Smooth muscle cell (in vitro differentiated cells): ENCODE results near the gene GNA14. TPM values are rescaled to one million over a fixed set of nuclear protein-coding genes. Genes with fewer than 3 reads are reported as not detected.

ENCODE experiments used
- DNase-seq: peaks from one replicate; lab custom pipeline; 2025; ENCODE audit not compliant: unreplicated experiment; lab: John Stamatoyannopoulos, UW
- H2AFZ ChIP-seq: fragments of 200-600 bp; sonication (generic); 2 replicates; pipeline ENCODE4 v1.6.0; 2016; ENCODE audit warnings: antibody characterized with exemption, low read depth, mild to moderate bottlenecking
- H3F3A ChIP-seq: fragments of 200-600 bp; sonication (generic); 2 replicates; pipeline ENCODE4 v1.6.0; 2017; ENCODE audit warnings: antibody characterized with exemption, low read depth
- H3K27ac ChIP-seq: fragments of 200-600 bp; sonication (generic); 2 replicates; pipeline ENCODE4 v1.5.1; 2016; ENCODE audit warnings: low read depth, mild to moderate bottlenecking
- H3K27me3 ChIP-seq: fragments of 200-600 bp; sonication (generic); 2 replicates; pipeline ENCODE4 v1.6.1; 2016; ENCODE audit warnings: low read depth, mild to moderate bottlenecking
- H3K36me3 ChIP-seq: fragments of 200-600 bp; sonication (generic); 2 replicates; pipeline ENCODE4 v1.5.1; 2016; ENCODE audit warnings: low read depth
- H3K4me1 ChIP-seq: fragments of 200-600 bp; sonication (generic); 2 replicates; pipeline ENCODE4 v1.5.1; 2016; ENCODE audit warnings: low read depth
- H3K4me2 ChIP-seq: fragments of 200-600 bp; sonication (generic); 2 replicates; pipeline ENCODE4 v1.6.0; 2016; ENCODE audit warnings: mild to moderate bottlenecking
- H3K4me3 ChIP-seq: fragments of 200-600 bp; sonication (generic); 2 replicates; pipeline ENCODE4 v1.5.1; 2016; ENCODE audit warnings: mild to moderate bottlenecking
- H3K79me2 ChIP-seq: fragments of 200-600 bp; sonication (generic); 2 replicates; pipeline ENCODE4 v1.6.0; 2016; ENCODE audit warnings: low read depth, mild to moderate bottlenecking
- H3K9ac ChIP-seq: fragments of 200-600 bp; sonication (generic); 2 replicates; pipeline ENCODE4 v1.6.0; 2016; ENCODE audit warnings: low read depth
- H3K9me3 ChIP-seq: fragments of 200-600 bp; sonication (generic); replicated peaks from 2 replicates; pipeline ENCODE4 v1.5.1; 2016; ENCODE audit warnings: low read depth
- H4K20me1 ChIP-seq: fragments of 200-600 bp; sonication (generic); 2 replicates; pipeline ENCODE4 v1.6.0; 2016; ENCODE audit warnings: low read depth
- WGBS: methylation state at CpG from one replicate; pipeline ENCODE4 v1.1.7; 2016; ENCODE audit warnings: low lambda C conversion rate; 5-methylcytosine and 5-hydroxymethylcytosine counted together
- polyA plus RNA-seq: library from polyadenylated mRNA; unstranded; fragments of >200 nt; fragmentation: Nextera tagmentation; extraction: Ambion mirVana; gene quantifications from 2 replicates; pipeline ENCODE4 v1.2.1, GENCODE V29; 2016
- total RNA-seq: library from RNA; depleted of rRNA; stranded (reverse); fragments of >200 nt; gene quantifications from 2 replicates; pipeline ENCODE4 v1.2.3, GENCODE V29; 2014
- TF ChIP-seq, protein P1 (sequence below): fragments of 200-600 bp; sonication (generic); IDR thresholded peaks from 2 replicates; pipeline ENCODE4 v1.5.1; 2017; ENCODE audit warnings: borderline replicate concordance, mild to moderate bottlenecking, antibody characterized with exemption; ENCODE audit not compliant: insufficient read depth, poor library complexity, severe bottlenecking

GNA14 gene
- total and polyA plus RNA-seq, 2 experiments from 2014 or later, result 1.6 to 10.2 TPM

DNA sequence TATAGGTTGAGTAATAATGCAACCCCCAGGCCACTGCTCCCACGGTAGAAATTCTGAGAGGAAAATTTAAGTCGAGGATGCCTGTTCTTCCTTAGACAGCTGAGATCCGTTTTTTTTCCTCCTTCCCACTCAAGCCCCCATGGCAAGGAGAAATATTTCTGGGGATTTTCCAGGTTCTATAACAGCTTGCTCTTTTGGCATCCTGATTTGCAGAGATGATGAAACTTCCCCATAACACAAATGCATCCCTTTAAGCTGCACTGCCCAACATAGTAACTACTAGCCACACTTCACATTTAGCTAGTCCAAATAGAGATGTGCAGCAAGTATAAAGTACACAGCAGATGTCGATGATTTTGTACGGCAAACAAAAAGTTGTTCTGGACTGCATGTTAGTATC lies 32.5 kb upstream of the GNA14 start:
- no peak overlapping the region for H2AFZ ChIP-seq
- H3K9ac ChIP-seq, result no peak overlapping the region
- no peaks in the 10 kb centered on the region for H4K20me1 ChIP-seq
- H3K36me3 ChIP-seq, result no peaks in the 10 kb centered on the region
- H3K9me3 ChIP-seq, result no peaks in the 10 kb centered on the region
- H3K27ac ChIP-seq, result no peak overlapping the region
- no peak for DNase-seq
- WGBS, result 89% methylated on average over 5 of the region's 5 CpGs
- H3F3A ChIP-seq, result no peaks in the 10 kb centered on the region
- no peak overlapping the region for H3K4me2 ChIP-seq
- no peaks in the 10 kb centered on the region for H3K79me2 ChIP-seq
- no peak overlapping the region for H3K4me3 ChIP-seq
- no peaks in the 10 kb centered on the region for H3K27me3 ChIP-seq
- TF ChIP-seq, protein P1, sequence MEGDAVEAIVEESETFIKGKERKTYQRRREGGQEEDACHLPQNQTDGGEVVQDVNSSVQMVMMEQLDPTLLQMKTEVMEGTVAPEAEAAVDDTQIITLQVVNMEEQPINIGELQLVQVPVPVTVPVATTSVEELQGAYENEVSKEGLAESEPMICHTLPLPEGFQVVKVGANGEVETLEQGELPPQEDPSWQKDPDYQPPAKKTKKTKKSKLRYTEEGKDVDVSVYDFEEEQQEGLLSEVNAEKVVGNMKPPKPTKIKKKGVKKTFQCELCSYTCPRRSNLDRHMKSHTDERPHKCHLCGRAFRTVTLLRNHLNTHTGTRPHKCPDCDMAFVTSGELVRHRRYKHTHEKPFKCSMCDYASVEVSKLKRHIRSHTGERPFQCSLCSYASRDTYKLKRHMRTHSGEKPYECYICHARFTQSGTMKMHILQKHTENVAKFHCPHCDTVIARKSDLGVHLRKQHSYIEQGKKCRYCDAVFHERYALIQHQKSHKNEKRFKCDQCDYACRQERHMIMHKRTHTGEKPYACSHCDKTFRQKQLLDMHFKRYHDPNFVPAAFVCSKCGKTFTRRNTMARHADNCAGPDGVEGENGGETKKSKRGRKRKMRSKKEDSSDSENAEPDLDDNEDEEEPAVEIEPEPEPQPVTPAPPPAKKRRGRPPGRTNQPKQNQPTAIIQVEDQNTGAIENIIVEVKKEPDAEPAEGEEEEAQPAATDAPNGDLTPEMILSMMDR, result no peak
- no peaks in the 10 kb centered on the region for H3K4me1 ChIP-seq

DNA sequence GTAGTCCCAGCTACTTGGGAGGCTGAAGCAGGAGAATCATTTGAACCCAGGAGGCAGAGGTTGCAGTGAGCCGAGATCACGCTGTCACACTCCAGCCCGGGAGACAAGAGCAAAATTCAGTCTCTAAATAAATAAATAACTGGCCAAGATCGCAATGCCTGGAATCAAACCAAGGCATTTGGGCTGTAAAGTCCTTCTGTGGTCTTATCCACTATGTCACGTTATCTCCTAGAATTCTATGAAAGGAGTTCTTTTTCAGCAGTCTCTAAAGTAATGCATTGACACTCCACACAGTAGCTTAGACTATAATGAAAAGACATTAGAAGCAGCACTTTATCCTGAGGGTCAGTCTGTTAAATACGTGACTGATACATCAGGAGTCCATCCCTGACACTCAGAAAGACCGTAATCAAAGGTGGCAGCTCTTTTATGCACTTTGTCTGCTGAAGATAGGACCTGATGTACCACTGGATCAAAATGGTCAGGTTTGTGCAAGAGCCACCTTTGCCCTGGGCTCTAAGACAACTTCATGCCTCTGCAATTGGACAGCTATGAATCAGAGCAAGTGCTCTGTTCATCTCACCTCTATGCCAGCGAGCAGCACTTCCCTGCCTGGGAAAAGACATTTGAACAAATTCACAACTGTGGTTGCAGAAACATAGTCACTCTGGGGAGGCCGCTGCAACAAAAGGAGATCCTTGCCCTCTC lies 31.7 kb upstream of the GNA14 start:
- Histone ChIP-seq H3K4me2 (no peak overlapping the region), H2AFZ (no peak overlapping the region), H3K27me3 (no peaks in the 10 kb centered on the region), H3F3A (no peaks in the 10 kb centered on the region), H3K9me3 (no peaks in the 10 kb centered on the region), H4K20me1 (no peaks in the 10 kb centered on the region), H3K27ac (no peak overlapping the region), H3K4me1 (no peaks in the 10 kb centered on the region), H3K4me3 (no peak overlapping the region), H3K9ac (no peak overlapping the region), H3K36me3 (no peaks in the 10 kb centered on the region), H3K79me2 (no peaks in the 10 kb centered on the region)
- TF ChIP-seq, protein P1, result no peak
- WGBS, result 90% methylated on average over 9 of the region's 9 CpGs
- DNase-seq, result no peak

DNA sequence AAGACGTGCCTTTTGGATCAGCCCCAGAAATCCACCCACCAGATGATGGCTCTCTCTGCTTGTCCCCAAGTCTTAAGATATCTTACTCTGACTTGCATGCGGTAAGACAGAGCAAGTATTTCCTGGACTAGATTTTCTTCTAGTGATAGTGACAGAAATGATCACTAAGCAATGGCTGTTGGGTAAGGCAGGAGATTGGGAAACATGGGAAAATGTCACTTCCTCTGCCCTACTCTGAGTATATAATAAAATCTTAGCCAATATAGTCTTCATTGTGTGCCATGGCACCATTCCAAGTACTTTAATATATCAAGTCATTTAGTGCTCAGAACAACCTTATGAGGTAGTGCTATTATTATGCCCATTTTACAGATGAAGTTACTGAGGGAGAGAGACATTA lies 31.0 kb upstream of the GNA14 start:
- no peaks in the 10 kb centered on the region for H3F3A ChIP-seq
- DNase-seq, result no peak
- no peaks in the 10 kb centered on the region for H4K20me1 ChIP-seq
- H3K27ac ChIP-seq, result no peak overlapping the region
- no peak overlapping the region for H3K4me2 ChIP-seq
- no peak overlapping the region for H3K9ac ChIP-seq
- H3K4me3 ChIP-seq, result no peak overlapping the region
- H2AFZ ChIP-seq, result no peak overlapping the region
- 74% methylated on average over 2 of the region's 2 CpGs for WGBS
- H3K27me3 ChIP-seq, result no peaks in the 10 kb centered on the region
- TF ChIP-seq, protein P1, result no peak
- H3K36me3 ChIP-seq, result no peaks in the 10 kb centered on the region
- H3K79me2 ChIP-seq, result no peaks in the 10 kb centered on the region
- H3K9me3 ChIP-seq, result no peaks in the 10 kb centered on the region
- H3K4me1 ChIP-seq, result no peaks in the 10 kb centered on the region

DNA sequence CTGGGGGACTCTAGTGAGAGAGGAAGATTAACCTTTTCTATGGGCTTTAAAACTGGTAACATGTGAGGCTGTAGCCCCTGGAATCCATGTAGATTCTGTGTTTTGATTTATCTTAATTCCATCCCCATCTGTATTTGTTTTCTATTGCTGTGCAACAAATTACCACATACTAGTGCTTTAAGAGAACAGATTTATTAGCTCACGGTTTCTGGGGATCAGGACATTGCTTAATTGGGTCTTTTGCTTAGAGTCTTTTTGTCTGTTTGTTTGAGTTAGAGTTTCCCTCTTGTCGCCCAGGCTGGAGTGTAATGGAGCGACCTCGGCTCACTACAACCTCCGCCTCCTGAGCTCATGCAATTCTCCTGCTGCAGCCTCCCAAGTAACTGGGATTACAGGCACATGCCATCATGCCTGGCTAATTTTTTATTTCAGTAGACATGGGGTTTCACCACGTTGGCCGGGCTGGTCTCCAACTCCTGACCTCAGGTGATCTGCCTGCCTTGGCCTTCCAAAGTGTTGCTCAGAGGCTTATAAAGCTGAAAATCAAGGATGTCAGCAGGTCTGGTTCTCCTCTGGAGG lies 29.9 kb upstream of the GNA14 start:
- Histone ChIP-seq H3K9me3 (no peaks in the 10 kb centered on the region), H3K27me3 (no peaks in the 10 kb centered on the region), H3K36me3 (no peaks in the 10 kb centered on the region), H3K4me2 (no peak overlapping the region), H2AFZ (no peak overlapping the region), H3K79me2 (no peaks in the 10 kb centered on the region), H3K4me3 (no peak overlapping the region), H4K20me1 (no peaks in the 10 kb centered on the region), H3K9ac (no peak overlapping the region), H3F3A (no peaks in the 10 kb centered on the region), H3K4me1 (no peaks in the 10 kb centered on the region), H3K27ac (no peak overlapping the region)
- no peak for DNase-seq
- TF ChIP-seq, protein P1, result no peak
- 85% methylated on average over 7 of the region's 7 CpGs for WGBS
